MG63 (cell line): ENCODE results near the gene SPOCD1. TPM values are rescaled to one million over a fixed set of nuclear protein-coding genes. Genes with fewer than 3 reads are reported as not detected.

Experiments used
- DNase-seq: peaks from one replicate; pipeline ENCODE4 v3.0.0-alpha.2; 2020
- H3K27me3 ChIP-seq: fragments of 250-450 bp; sonication (Bioruptor Pico); 2 replicates; pipeline ENCODE4 v1.5.1; 2020; ENCODE audit warnings: mild to moderate bottlenecking, moderate library complexity
- H3K36me3 ChIP-seq: fragments of 250-450 bp; sonication (Bioruptor Pico); 2 replicates; pipeline ENCODE4 v1.5.1; 2020; ENCODE audit warnings: mild to moderate bottlenecking, moderate library complexity
- H3K4me3 ChIP-seq: fragments of 250-450 bp; sonication (Bioruptor Pico); 2 replicates; pipeline ENCODE4 v1.5.1; 2020; ENCODE audit warnings: mild to moderate bottlenecking, moderate library complexity
- H3K9me3 ChIP-seq: fragments of 250-450 bp; sonication (Bioruptor Pico); 2 replicates; pipeline ENCODE4 v1.5.1; 2020; ENCODE audit warnings: mild to moderate bottlenecking, moderate library complexity
- total RNA-seq: library from RNA; depleted of rRNA; stranded (reverse); fragments of >200 nt; shearing (Covaris generic); gene quantifications from 2 replicates; pipeline ENCODE4 v1.2.3, GENCODE V29; 2014; ENCODE audit warnings: low replicate concordance

Gene SPOCD1
- total RNA-seq, 1 experiment from 2014 or later: 27.6 TPM

GRCh38 chr1:31812158-31812829, 3.5 kb downstream of the SPOCD1 start:
- DNase-seq: no peak
- Histone ChIP-seq H3K36me3 (no peaks in the 10 kb centered on the region), H3K4me3 (no peak overlapping the region), H3K27me3 (no peaks in the 10 kb centered on the region), H3K9me3 (peaks cover 5% of the 10 kb centered on the region; the same call in 1 of the 2 replicates)

- no peak for DNase-seq
- Histone ChIP-seq H3K36me3 (no peaks in the 10 kb centered on the region), H3K4me3 (no peak overlapping the region), H3K9me3 (peaks cover 4% of the 10 kb centered on the region; the same call in 1 of the 2 replicates), H3K27me3 (no peaks in the 10 kb centered on the region)
Measured at GRCh38 chr1:31811605-31812004, 4.2 kb downstream of the SPOCD1 start.

GRCh38 chr1:31809698-31810097, 6.1 kb downstream of the SPOCD1 start:
- no peak overlapping the region for H3K4me3 ChIP-seq

GRCh38 chr1:31807273-31808048, 8.4 kb downstream of the SPOCD1 start:
- no peak overlapping the region for H3K4me3 ChIP-seq
- DNase-seq: no peak
- no peaks in the 10 kb centered on the region for H3K9me3 ChIP-seq
- no peaks in the 10 kb centered on the region for H3K36me3 ChIP-seq
- H3K27me3 ChIP-seq: no peaks in the 10 kb centered on the region

More at GRCh38 chr1:31809698-31810097, 6.1 kb downstream of the SPOCD1 start:
- Histone ChIP-seq H3K36me3 (no peaks in the 10 kb centered on the region), H3K27me3 (no peaks in the 10 kb centered on the region), H3K9me3 (no peaks in the 10 kb centered on the region)
- DNase-seq: no peak

GRCh38 chr1:31805318-31805717, 10.5 kb downstream of the SPOCD1 start:
- Histone ChIP-seq H3K27me3 (no peaks in the 10 kb centered on the region), H3K36me3 (no peaks in the 10 kb centered on the region), H3K4me3 (no peak overlapping the region), H3K9me3 (no peaks in the 10 kb centered on the region)
- no peak for DNase-seq

GRCh38 chr1:31804098-31804497, 11.7 kb downstream of the SPOCD1 start:
- Histone ChIP-seq H3K27me3 (no peaks in the 10 kb centered on the region), H3K4me3 (no peak overlapping the region)

GRCh38 chr1:31803610-31804009, 12.2 kb downstream of the SPOCD1 start:
- DNase-seq: no peak
- no peaks in the 10 kb centered on the region for H3K9me3 ChIP-seq
- H3K27me3 ChIP-seq: no peaks in the 10 kb centered on the region
- H3K4me3 ChIP-seq: no peak overlapping the region
- H3K36me3 ChIP-seq: no peaks in the 10 kb centered on the region

More at GRCh38 chr1:31804098-31804497, 11.7 kb downstream of the SPOCD1 start:
- no peaks in the 10 kb centered on the region for H3K36me3 ChIP-seq
- H3K9me3 ChIP-seq: no peaks in the 10 kb centered on the region
- DNase-seq: no peak

GRCh38 chr1:31802190-31803150, 13.4 kb downstream of the SPOCD1 start:
- Histone ChIP-seq H3K9me3 (no peaks in the 10 kb centered on the region), H3K36me3 (no peaks in the 10 kb centered on the region), H3K27me3 (no peaks in the 10 kb centered on the region), H3K4me3 (peak overlapping the region; percentile 44)
- DNase-seq: no peak

GRCh38 chr1:31801458-31801857, 14.4 kb downstream of the SPOCD1 start:
- Histone ChIP-seq H3K27me3 (no peaks in the 10 kb centered on the region), H3K4me3 (no peak overlapping the region), H3K36me3 (peaks cover 10% of the 10 kb centered on the region), H3K9me3 (no peaks in the 10 kb centered on the region)
- DNase-seq: no peak

- no peak overlapping the region for H3K4me3 ChIP-seq
- H3K27me3 ChIP-seq: no peaks in the 10 kb centered on the region
- H3K36me3 ChIP-seq: peaks cover 18% of the 10 kb centered on the region
- no peaks in the 10 kb centered on the region for H3K9me3 ChIP-seq
- no peak for DNase-seq
Measured at GRCh38 chr1:31800674-31800967, 15.2 kb downstream of the SPOCD1 start.

- Histone ChIP-seq H3K4me3 (no peak overlapping the region), H3K36me3 (peaks cover 20% of the 10 kb centered on the region), H3K9me3 (no peaks in the 10 kb centered on the region), H3K27me3 (no peaks in the 10 kb centered on the region)
- no peak for DNase-seq
Measured at GRCh38 chr1:31799895-31800673, 15.7 kb downstream of the SPOCD1 start.

- DNase-seq: peak; percentile 40
- H3K4me3 ChIP-seq: no peak overlapping the region
- no peaks in the 10 kb centered on the region for H3K9me3 ChIP-seq
- H3K27me3 ChIP-seq: no peaks in the 10 kb centered on the region
- H3K36me3 ChIP-seq: peaks cover 24% of the 10 kb centered on the region
Measured at GRCh38 chr1:31799196-31799894, 16.5 kb downstream of the SPOCD1 start.

- Histone ChIP-seq H3K36me3 (peaks cover 24% of the 10 kb centered on the region), H3K4me3 (peak overlapping the region; percentile 57), H3K9me3 (no peaks in the 10 kb centered on the region), H3K27me3 (no peaks in the 10 kb centered on the region)
- peak; percentile 94 for DNase-seq
Measured at GRCh38 chr1:31798433-31799195, 17.2 kb downstream of the SPOCD1 start.

- no peaks in the 10 kb centered on the region for H3K9me3 ChIP-seq
- peaks cover 24% of the 10 kb centered on the region for H3K36me3 ChIP-seq
- H3K4me3 ChIP-seq: peak overlapping the region; percentile 57
- DNase-seq: no peak
- no peaks in the 10 kb centered on the region for H3K27me3 ChIP-seq
Measured at GRCh38 chr1:31798086-31798432, 17.8 kb downstream of the SPOCD1 start.

GRCh38 chr1:31797216-31797615, 18.6 kb downstream of the SPOCD1 start:
- peak overlapping the region; percentile 57 for H3K4me3 ChIP-seq
- H3K27me3 ChIP-seq: no peaks in the 10 kb centered on the region
- H3K36me3 ChIP-seq: peaks cover 30% of the 10 kb centered on the region
- no peaks in the 10 kb centered on the region for H3K9me3 ChIP-seq
- DNase-seq: no peak
